ENCODE results near the gene FAM20C.

FAM20C gene

GRCh38 chr7:261341-262250 lies 69.2 kb downstream of the FAM20C start:
- no peak for DNase-seq

GRCh38 chr7:262251-262572 lies 69.8 kb downstream of the FAM20C start:
- no peak for DNase-seq

GRCh38 chr7:262631-263311 lies 70.4 kb downstream of the FAM20C start:
- DNase-seq = peak; percentile 89 to 91

- DNase-seq = peak; percentile 85 to 86
Measured at GRCh38 chr7:263483-264351, 71.3 kb downstream of the FAM20C start.

- DNase-seq = no peak
Measured at GRCh38 chr7:264541-265191, 72.3 kb downstream of the FAM20C start.

- no peak for DNase-seq
Measured at GRCh38 chr7:265192-265997, 73.0 kb downstream of the FAM20C start.

- no peak for DNase-seq
Measured at GRCh38 chr7:265998-266850, 73.9 kb downstream of the FAM20C start.

- no peak for DNase-seq
Measured at GRCh38 chr7:266851-267840, 74.8 kb downstream of the FAM20C start.

- no peak for DNase-seq
Measured at GRCh38 chr7:268991-269390, 76.6 kb downstream of the FAM20C start.

- DNase-seq = no peak
Measured at GRCh38 chr7:269721-270120, 77.3 kb downstream of the FAM20C start.

GRCh38 chr7:270351-270983 lies 78.1 kb downstream of the FAM20C start:
- DNase-seq = no peak

- no peak for DNase-seq
Measured at GRCh38 chr7:271266-272107, 79.1 kb downstream of the FAM20C start.

- no peak for DNase-seq
Measured at GRCh38 chr7:272108-272615, 79.8 kb downstream of the FAM20C start.

- no peak for DNase-seq
Measured at GRCh38 chr7:272631-273030, 80.3 kb downstream of the FAM20C start.

- no peak for DNase-seq
Measured at GRCh38 chr7:273327-273726, 81.0 kb downstream of the FAM20C start.

GRCh38 chr7:274266-274665 lies 81.9 kb downstream of the FAM20C start:
- no peak for DNase-seq

GRCh38 chr7:276230-276835 lies 84.0 kb downstream of the FAM20C start:
- DNase-seq = no peak

GRCh38 chr7:277228-277627 lies 84.9 kb downstream of the FAM20C start:
- no peak for DNase-seq

Measured in activated T-cell treated with anti-CD3 and anti-CD28 coated beads, Interleukin-2, amount 50 U/mL, for 48 hours (primary cell).